KMS-11 (cell line): ENCODE results near the gene TEN1.

ENCODE experiments used
- H2AFZ ChIP-seq: fragments of 200-600 bp; sonication (generic); 2 replicates; pipeline ENCODE4 v1.6.1; 2016; ENCODE audit warnings: antibody characterized with exemption, mixed run types, low read depth
- H3K27ac ChIP-seq: fragments of 200-600 bp; sonication (generic); 2 replicates; pipeline ENCODE4 v1.6.1; 2016; ENCODE audit warnings: mild to moderate bottlenecking, mixed run types
- H3K27me3 ChIP-seq: fragments of 200-600 bp; sonication (generic); 2 replicates; pipeline ENCODE4 v1.6.1; 2017; ENCODE audit warnings: mild to moderate bottlenecking, low read depth, mixed run types, moderate library complexity; ENCODE audit not compliant: insufficient read depth
- H3K36me3 ChIP-seq: fragments of 200-600 bp; sonication (generic); 2 replicates; pipeline ENCODE4 v1.6.1; 2017; ENCODE audit warnings: mild to moderate bottlenecking, mixed run types; ENCODE audit not compliant: insufficient read depth
- H3K4me1 ChIP-seq: fragments of 200-600 bp; sonication (generic); 2 replicates; pipeline ENCODE4 v1.6.1; 2016; ENCODE audit warnings: mild to moderate bottlenecking, low read depth, mixed run types; ENCODE audit not compliant: poor library complexity, severe bottlenecking
- H3K4me2 ChIP-seq: fragments of 200-600 bp; sonication (generic); 2 replicates; pipeline ENCODE4 v1.7.0; 2016; ENCODE audit warnings: mild to moderate bottlenecking, mixed run types
- H3K4me3 ChIP-seq: fragments of 200-600 bp; sonication (generic); IDR thresholded peaks from 2 replicates; pipeline ENCODE4 v1.6.1; 2017; ENCODE audit warnings: low read depth, low read length, mixed read lengths; ENCODE audit not compliant: insufficient read depth
- H3K79me2 ChIP-seq: fragments of 200-600 bp; sonication (generic); 2 replicates; pipeline ENCODE4 v1.6.1; 2016; ENCODE audit warnings: low read depth, mixed run types; ENCODE audit not compliant: insufficient read depth
- H3K9ac ChIP-seq: fragments of 200-600 bp; sonication (generic); 2 replicates; pipeline ENCODE4 v1.6.1; 2016; ENCODE audit warnings: mild to moderate bottlenecking, mixed run types
- H4K20me1 ChIP-seq: fragments of 200-600 bp; sonication (generic); 2 replicates; pipeline ENCODE4 v1.6.1; 2016; ENCODE audit warnings: mild to moderate bottlenecking, mixed run types; ENCODE audit not compliant: insufficient read depth
- CTCF ChIP-seq: fragments of 200-600 bp; sonication (generic); conservative IDR thresholded peaks from 2 replicates; pipeline ENCODE4 v1.6.1; 2017; ENCODE audit warnings: low read depth, mild to moderate bottlenecking, antibody characterized with exemption, low read length, moderate library complexity, mixed read lengths

TEN1 gene

GRCh38 chr17:76005263-76006149 is 26.5 kb downstream of the TEN1 start:
- Histone ChIP-seq H3K4me3 (no peak overlapping the region), H4K20me1 (no peaks in the 10 kb centered on the region), H2AFZ (no peak overlapping the region), H3K9ac (no peak overlapping the region), H3K27me3 (peaks cover 15% of the 10 kb centered on the region; the same call in 1 of the 2 replicates), H3K36me3 (no peaks in the 10 kb centered on the region), H3K27ac (no peak overlapping the region), H3K4me1 (peaks cover 8% of the 10 kb centered on the region), H3K4me2 (no peak overlapping the region), H3K79me2 (no peaks in the 10 kb centered on the region)
- peak; percentile 98 for TF ChIP-seq CTCF

- Histone ChIP-seq H3K27ac (no peak overlapping the region), H2AFZ (no peak overlapping the region), H3K4me1 (peaks cover 7% of the 10 kb centered on the region), H3K4me2 (no peak overlapping the region), H3K27me3 (peaks cover 18% of the 10 kb centered on the region; the same call in 1 of the 2 replicates), H4K20me1 (no peaks in the 10 kb centered on the region), H3K4me3 (no peak overlapping the region), H3K9ac (no peak overlapping the region), H3K36me3 (no peaks in the 10 kb centered on the region), H3K79me2 (no peaks in the 10 kb centered on the region)
- no peak for TF ChIP-seq CTCF
Measured at GRCh38 chr17:76007131-76007849, 28.2 kb downstream of the TEN1 start.

- no peak overlapping the region for H3K4me3 ChIP-seq
- no peak overlapping the region for H2AFZ ChIP-seq
- no peak overlapping the region for H3K27ac ChIP-seq
- no peaks in the 10 kb centered on the region for H3K36me3 ChIP-seq
- no peak for TF ChIP-seq CTCF
- no peak overlapping the region for H3K9ac ChIP-seq
- H4K20me1 ChIP-seq = no peaks in the 10 kb centered on the region
- H3K27me3 ChIP-seq = peaks cover 18% of the 10 kb centered on the region; the same call in 1 of the 2 replicates
- H3K79me2 ChIP-seq = no peaks in the 10 kb centered on the region
- H3K4me2 ChIP-seq = no peak overlapping the region
- H3K4me1 ChIP-seq = peaks cover 7% of the 10 kb centered on the region
Measured at GRCh38 chr17:76007850-76008165, 28.8 kb downstream of the TEN1 start.

- no peak overlapping the region for H3K4me2 ChIP-seq
- H3K4me3 ChIP-seq = no peak overlapping the region
- H4K20me1 ChIP-seq = no peaks in the 10 kb centered on the region
- peaks cover 7% of the 10 kb centered on the region for H3K4me1 ChIP-seq
- H3K9ac ChIP-seq = no peak overlapping the region
- no peak overlapping the region for H3K27ac ChIP-seq
- no peak overlapping the region for H2AFZ ChIP-seq
- H3K79me2 ChIP-seq = no peaks in the 10 kb centered on the region
- no peak for TF ChIP-seq CTCF
- no peaks in the 10 kb centered on the region for H3K36me3 ChIP-seq
- peaks cover 18% of the 10 kb centered on the region; the same call in 1 of the 2 replicates for H3K27me3 ChIP-seq
Measured at GRCh38 chr17:76008208-76008607, 29.2 kb downstream of the TEN1 start.
